SK-N-MC (cell line): ENCODE results near the gene TP53I11.

Experiments
- DNase-seq: peaks from one replicate; pipeline ENCODE4 v3.0.0-alpha.2; 2011; ENCODE audit warnings: low read depth, low spot score
- H3K27ac ChIP-seq: fragments of 200-600 bp; sonication (generic); 2 replicates; pipeline ENCODE4 v1.5.1; 2016; ENCODE audit warnings: mixed run types
- H3K36me3 ChIP-seq: fragments of 200-600 bp; sonication (generic); 2 replicates; pipeline ENCODE4 v1.6.1; 2017; ENCODE audit warnings: antibody characterized with exemption, low read length, mixed read lengths; ENCODE audit not compliant: insufficient read depth
- H3K4me3 ChIP-seq: fragments of 200-600 bp; sonication (generic); 2 replicates; pipeline ENCODE4 v1.5.1; 2016
- H3K9ac ChIP-seq: fragments of 200-600 bp; sonication (generic); 2 replicates; pipeline ENCODE4 v1.8.0; 2017; ENCODE audit warnings: mixed run types, mixed read lengths; ENCODE audit not compliant: insufficient read length
- H3K9me3 ChIP-seq: fragments of 200-600 bp; sonication (generic); 2 replicates; pipeline ENCODE4 v1.6.1; 2017; ENCODE audit warnings: low read depth, mild to moderate bottlenecking, antibody characterized with exemption, low read length, moderate library complexity, mixed read lengths
- EZH2 ChIP-seq: fragments of 200-600 bp; sonication (generic); IDR thresholded peaks from one replicate; pipeline ENCODE4 v1.6.1; 2017; ENCODE audit warnings: antibody characterized with exemption
- FOXP2 ChIP-seq: optimal IDR thresholded peaks from 2 replicates; pipeline ENCODE3; 2011; ENCODE audit warnings: mild to moderate bottlenecking, moderate library complexity; ENCODE audit not compliant: insufficient read depth; ENCODE audit errors: extremely low read length, control extremely low read depth
- POLR2AphosphoS5 ChIP-seq: IDR thresholded peaks from 2 replicates; pipeline ENCODE4 v1.6.1; 2012; ENCODE audit warnings: mild to moderate bottlenecking, low read depth, low read length, borderline replicate concordance

The TP53I11 gene, protein sequence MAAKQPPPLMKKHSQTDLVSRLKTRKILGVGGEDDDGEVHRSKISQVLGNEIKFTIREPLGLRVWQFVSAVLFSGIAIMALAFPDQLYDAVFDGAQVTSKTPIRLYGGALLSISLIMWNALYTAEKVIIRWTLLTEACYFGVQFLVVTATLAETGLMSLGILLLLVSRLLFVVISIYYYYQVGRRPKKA

GRCh38 chr11:44950625-44951476 lies at the start of gene TP53I11:
Gene TP53I11, minus strand, starts transcription at chr11:44950883. Its CDS starts 12,548 bp downstream, at chr11:44938335.
- H3K27ac ChIP-seq = peak within 1 kb of the TSS; percentile 25; the same call in 1 of the 2 replicates
- DNase-seq = no peak

GRCh38 chr11:44999068-44999467 lies 48.4 kb upstream of the TP53I11 start:
- Histone ChIP-seq H3K36me3 (no peaks in the 10 kb centered on the region), H3K9me3 (no peaks in the 10 kb centered on the region), H3K27ac (no peak overlapping the region), H3K9ac (no peak overlapping the region), H3K4me3 (no peak overlapping the region)
- TF ChIP-seq EZH2 (no peak), FOXP2 (no peak), POLR2AphosphoS5 (no peak)
- DNase-seq = no peak

More at GRCh38 chr11:44950625-44951476, at the start of gene TP53I11:
- Histone ChIP-seq H3K4me3 (peak within 1 kb of the TSS; percentile 79), H3K9ac (peak within 1 kb of the TSS; percentile 70), H3K36me3 (no peaks in the 10 kb centered on the region), H3K9me3 (no peaks in the 10 kb centered on the region)
- TF ChIP-seq EZH2 (no peak), FOXP2 (no peak), POLR2AphosphoS5 (no peak)

- no peak overlapping the region for H3K9ac ChIP-seq
- no peak overlapping the region for H3K4me3 ChIP-seq
- H3K36me3 ChIP-seq = no peaks in the 10 kb centered on the region
- no peak for DNase-seq
- no peak for TF ChIP-seq POLR2AphosphoS5
- TF ChIP-seq EZH2 = no peak
- no peak for TF ChIP-seq FOXP2
- H3K27ac ChIP-seq = no peak overlapping the region
- H3K9me3 ChIP-seq = no peaks in the 10 kb centered on the region
These were observed 47.4 kb upstream of the TP53I11 start for GRCh38 chr11:44998051-44998450.

GRCh38 chr11:44997566-44997965 lies 46.9 kb upstream of the TP53I11 start:
- Histone ChIP-seq H3K9ac (no peak overlapping the region), H3K36me3 (no peaks in the 10 kb centered on the region), H3K4me3 (no peak overlapping the region), H3K27ac (no peak overlapping the region), H3K9me3 (no peaks in the 10 kb centered on the region)
- TF ChIP-seq FOXP2 (no peak), POLR2AphosphoS5 (no peak), EZH2 (no peak)
- no peak for DNase-seq

DNA sequence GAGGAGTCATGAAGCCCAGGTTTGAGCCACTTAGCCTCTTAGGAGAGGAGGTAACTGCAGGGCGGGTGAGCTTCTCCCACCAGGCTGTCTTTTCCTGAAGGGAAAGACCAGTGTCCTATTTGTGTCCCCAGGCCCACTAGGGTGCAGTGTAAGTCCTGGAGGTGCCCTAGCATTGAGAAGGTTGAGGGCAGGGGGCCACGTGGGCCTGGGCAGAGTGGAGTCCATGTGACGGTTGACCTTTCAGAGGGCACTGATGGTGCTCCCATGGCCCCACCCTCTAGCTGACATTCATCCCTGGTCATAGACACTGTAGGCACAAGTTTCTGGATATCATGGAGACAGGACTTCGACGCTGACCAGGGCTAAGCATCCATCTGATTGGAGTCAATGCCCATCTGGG lies 44.1 kb upstream of the TP53I11 start:
- Histone ChIP-seq H3K4me3 (no peak overlapping the region), H3K36me3 (no peaks in the 10 kb centered on the region), H3K9ac (no peak overlapping the region), H3K27ac (no peak overlapping the region), H3K9me3 (no peaks in the 10 kb centered on the region)
- DNase-seq = no peak
- TF ChIP-seq EZH2 = no peak
- no peak for TF ChIP-seq FOXP2
- TF ChIP-seq POLR2AphosphoS5 = no peak

GRCh38 chr11:44993971-44994704 lies 43.5 kb upstream of the TP53I11 start:
- no peak overlapping the region for H3K27ac ChIP-seq
- H3K9ac ChIP-seq = no peak overlapping the region
- H3K9me3 ChIP-seq = no peaks in the 10 kb centered on the region
- H3K36me3 ChIP-seq = no peaks in the 10 kb centered on the region
- no peak for DNase-seq
- no peak for TF ChIP-seq EZH2
- TF ChIP-seq POLR2AphosphoS5 = no peak
- no peak for TF ChIP-seq FOXP2
- H3K4me3 ChIP-seq = no peak overlapping the region

- H3K4me3 ChIP-seq = no peak overlapping the region
- H3K9me3 ChIP-seq = no peaks in the 10 kb centered on the region
- no peak for TF ChIP-seq FOXP2
- no peak for TF ChIP-seq POLR2AphosphoS5
- TF ChIP-seq EZH2 = no peak
- no peak for DNase-seq
- no peak overlapping the region for H3K27ac ChIP-seq
- no peaks in the 10 kb centered on the region for H3K36me3 ChIP-seq
- no peak overlapping the region for H3K9ac ChIP-seq
These were observed 42.1 kb upstream of the TP53I11 start for GRCh38 chr11:44992774-44993173.

DNA sequence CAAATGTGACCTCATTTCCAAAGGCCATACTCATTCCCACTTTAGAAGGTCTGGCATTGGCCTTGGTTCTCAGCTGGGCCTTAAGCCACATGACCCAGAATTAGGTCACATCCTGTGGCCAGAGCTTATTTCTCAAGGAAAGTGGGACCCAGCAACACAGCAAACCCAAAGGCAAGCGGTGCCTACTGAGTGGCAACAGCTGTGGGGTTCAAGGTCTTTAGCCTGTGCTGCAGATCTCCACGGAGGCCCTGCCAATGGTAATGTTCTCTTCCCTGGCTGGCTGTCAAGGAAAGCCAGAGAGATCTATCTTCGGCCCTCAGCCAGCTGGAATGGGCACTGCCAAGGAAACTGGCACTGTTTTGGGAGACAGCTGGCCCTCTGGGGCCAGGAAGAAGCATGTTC lies 41.5 kb upstream of the TP53I11 start:
- no peaks in the 10 kb centered on the region for H3K9me3 ChIP-seq
- no peak overlapping the region for H3K27ac ChIP-seq
- DNase-seq = no peak
- no peaks in the 10 kb centered on the region for H3K36me3 ChIP-seq
- H3K4me3 ChIP-seq = no peak overlapping the region
- TF ChIP-seq EZH2 (no peak), FOXP2 (no peak), POLR2AphosphoS5 (no peak)
- no peak overlapping the region for H3K9ac ChIP-seq
